ENCODE results near the gene TRIM65. TPM values are rescaled to one million over a fixed set of nuclear protein-coding genes. Genes with fewer than 3 reads are reported as not detected.

Gene TRIM65
- total and polyA plus RNA-seq, 2 of the 13 experiments (the other 11 are each of a cell fraction or from before 2014, with no cell fraction given), result 10.3 to 22.4 TPM

DNA sequence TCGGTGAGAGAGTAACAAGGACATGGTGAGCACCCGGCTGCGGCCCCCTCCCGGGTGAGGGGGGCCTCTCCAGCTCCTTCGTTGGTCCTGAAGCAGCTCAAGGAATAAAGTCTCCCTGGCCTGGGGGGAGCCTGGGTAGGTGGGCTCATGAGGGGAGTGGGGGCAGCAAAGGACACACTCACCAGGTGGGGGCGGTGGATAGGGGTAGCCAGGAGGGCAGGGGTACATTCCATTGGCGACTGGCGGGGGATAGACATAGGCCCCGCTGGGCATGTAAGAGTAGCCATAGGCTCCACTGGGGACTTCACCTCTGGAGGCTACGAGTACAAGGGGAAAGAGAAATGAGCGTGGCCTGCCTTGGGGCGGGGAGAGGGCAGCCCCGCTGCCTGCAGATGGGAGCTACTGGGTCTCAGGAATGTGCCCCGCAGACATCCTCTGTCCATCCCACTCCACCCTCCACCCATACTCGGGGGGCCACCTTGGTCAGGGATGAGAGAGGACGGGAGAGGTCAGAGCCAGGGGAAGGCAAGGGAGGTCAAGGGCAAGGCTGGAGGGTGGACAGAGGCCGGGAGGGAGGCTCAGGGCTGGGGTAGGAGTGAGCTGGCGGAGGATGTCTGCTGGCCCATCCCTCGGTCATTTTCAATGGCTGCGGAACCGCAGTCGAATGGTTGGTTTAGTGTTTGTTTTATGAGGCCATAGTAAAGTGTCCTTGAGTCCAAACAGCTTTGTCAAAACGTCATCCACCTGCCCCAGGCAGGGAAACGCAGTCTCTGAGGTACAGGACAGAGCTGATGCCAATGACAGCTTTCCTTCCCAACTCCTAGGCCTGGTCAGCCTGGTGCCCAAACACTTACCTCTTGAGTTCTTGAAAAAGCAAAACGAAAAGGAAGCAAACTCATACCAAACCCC lies 48.9 kb downstream of the TRIM65 start (continued):
- TF ChIP-seq, protein P1, sequence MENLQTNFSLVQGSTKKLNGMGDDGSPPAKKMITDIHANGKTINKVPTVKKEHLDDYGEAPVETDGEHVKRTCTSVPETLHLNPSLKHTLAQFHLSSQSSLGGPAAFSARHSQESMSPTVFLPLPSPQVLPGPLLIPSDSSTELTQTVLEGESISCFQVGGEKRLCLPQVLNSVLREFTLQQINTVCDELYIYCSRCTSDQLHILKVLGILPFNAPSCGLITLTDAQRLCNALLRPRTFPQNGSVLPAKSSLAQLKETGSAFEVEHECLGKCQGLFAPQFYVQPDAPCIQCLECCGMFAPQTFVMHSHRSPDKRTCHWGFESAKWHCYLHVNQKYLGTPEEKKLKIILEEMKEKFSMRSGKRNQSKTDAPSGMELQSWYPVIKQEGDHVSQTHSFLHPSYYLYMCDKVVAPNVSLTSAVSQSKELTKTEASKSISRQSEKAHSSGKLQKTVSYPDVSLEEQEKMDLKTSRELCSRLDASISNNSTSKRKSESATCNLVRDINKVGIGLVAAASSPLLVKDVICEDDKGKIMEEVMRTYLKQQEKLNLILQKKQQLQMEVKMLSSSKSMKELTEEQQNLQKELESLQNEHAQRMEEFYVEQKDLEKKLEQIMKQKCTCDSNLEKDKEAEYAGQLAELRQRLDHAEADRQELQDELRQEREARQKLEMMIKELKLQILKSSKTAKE (CRISPR knock-in tag; IDR thresholded peaks at IDR 0.05; ENCODE audit: borderline replicate concordance), result no peak
- TF ChIP-seq, protein P2, sequence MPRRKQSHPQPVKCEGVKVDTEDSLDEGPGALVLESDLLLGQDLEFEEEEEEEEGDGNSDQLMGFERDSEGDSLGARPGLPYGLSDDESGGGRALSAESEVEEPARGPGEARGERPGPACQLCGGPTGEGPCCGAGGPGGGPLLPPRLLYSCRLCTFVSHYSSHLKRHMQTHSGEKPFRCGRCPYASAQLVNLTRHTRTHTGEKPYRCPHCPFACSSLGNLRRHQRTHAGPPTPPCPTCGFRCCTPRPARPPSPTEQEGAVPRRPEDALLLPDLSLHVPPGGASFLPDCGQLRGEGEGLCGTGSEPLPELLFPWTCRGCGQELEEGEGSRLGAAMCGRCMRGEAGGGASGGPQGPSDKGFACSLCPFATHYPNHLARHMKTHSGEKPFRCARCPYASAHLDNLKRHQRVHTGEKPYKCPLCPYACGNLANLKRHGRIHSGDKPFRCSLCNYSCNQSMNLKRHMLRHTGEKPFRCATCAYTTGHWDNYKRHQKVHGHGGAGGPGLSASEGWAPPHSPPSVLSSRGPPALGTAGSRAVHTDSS (CRISPR knock-in tag; conservative IDR thresholded peaks at IDR 0.05), result no peak
- TF ChIP-seq WIZ (CRISPR knock-in tag; IDR thresholded peaks at IDR 0.05), result no peak
- TF ChIP-seq, protein P3, sequence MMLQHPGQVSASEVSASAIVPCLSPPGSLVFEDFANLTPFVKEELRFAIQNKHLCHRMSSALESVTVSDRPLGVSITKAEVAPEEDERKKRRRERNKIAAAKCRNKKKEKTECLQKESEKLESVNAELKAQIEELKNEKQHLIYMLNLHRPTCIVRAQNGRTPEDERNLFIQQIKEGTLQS (CRISPR knock-in tag; IDR thresholded peaks at IDR 0.05), result no peak
- TF ChIP-seq, protein P4, sequence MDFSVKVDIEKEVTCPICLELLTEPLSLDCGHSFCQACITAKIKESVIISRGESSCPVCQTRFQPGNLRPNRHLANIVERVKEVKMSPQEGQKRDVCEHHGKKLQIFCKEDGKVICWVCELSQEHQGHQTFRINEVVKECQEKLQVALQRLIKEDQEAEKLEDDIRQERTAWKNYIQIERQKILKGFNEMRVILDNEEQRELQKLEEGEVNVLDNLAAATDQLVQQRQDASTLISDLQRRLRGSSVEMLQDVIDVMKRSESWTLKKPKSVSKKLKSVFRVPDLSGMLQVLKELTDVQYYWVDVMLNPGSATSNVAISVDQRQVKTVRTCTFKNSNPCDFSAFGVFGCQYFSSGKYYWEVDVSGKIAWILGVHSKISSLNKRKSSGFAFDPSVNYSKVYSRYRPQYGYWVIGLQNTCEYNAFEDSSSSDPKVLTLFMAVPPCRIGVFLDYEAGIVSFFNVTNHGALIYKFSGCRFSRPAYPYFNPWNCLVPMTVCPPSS (IDR thresholded peaks at IDR 0.05), result no peak
- TF ChIP-seq ZNF274 (CRISPR knock-in tag; IDR thresholded peaks at IDR 0.05), result 0 out of 2 replicates have a peak, but pooled peaks have one; percentile 19
- TF ChIP-seq, protein P5, sequence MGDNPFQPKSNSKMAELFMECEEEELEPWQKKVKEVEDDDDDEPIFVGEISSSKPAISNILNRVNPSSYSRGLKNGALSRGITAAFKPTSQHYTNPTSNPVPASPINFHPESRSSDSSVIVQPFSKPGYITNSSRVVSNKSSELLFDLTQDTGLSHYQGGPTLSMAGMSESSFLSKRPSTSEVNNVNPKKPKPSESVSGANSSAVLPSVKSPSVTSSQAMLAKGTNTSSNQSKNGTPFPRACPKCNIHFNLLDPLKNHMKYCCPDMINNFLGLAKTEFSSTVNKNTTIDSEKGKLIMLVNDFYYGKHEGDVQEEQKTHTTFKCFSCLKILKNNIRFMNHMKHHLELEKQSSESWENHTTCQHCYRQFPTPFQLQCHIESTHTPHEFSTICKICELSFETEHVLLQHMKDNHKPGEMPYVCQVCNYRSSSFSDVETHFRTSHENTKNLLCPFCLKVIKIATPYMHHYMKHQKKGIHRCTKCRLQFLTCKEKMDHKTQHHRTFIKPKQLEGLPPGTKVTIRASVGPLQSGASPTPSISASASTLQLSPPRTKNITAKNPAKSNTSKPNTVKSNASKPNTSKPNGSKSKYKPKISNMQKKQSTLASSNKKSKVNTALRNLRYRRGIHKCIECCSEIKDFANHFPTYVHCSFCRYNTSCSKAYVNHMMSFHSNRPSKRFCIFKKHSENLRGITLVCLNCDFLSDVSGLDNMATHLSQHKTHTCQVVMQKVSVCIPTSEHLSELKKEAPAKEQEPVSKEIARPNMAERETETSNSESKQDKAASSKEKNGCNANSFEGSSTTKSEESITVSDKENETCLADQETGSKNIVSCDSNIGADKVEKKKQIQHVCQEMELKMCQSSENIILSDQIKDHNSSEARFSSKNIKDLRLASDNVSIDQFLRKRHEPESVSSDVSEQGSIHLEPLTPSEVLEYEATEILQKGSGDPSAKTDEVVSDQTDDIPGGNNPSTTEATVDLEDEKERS (CRISPR knock-in tag; IDR thresholded peaks at IDR 0.05), result no peak; the same call in 1 of the 2 replicates
- no peak for TF ChIP-seq MIER3 (CRISPR knock-in tag; IDR thresholded peaks at IDR 0.05; ENCODE audit: borderline replicate concordance)
- TF ChIP-seq KLF16 (CRISPR knock-in tag; IDR thresholded peaks at IDR 0.05), result no peak
- TF ChIP-seq TEAD2 (CRISPR knock-in tag; IDR thresholded peaks at IDR 0.05), result no peak
- no peak for TF ChIP-seq ZNF225 (CRISPR knock-in tag; IDR thresholded peaks at IDR 0.05)
- TF ChIP-seq, protein P6, sequence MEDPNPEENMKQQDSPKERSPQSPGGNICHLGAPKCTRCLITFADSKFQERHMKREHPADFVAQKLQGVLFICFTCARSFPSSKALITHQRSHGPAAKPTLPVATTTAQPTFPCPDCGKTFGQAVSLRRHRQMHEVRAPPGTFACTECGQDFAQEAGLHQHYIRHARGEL (CRISPR knock-in tag; IDR thresholded peaks at IDR 0.05), result no peak
- no peak for TF ChIP-seq SUZ12 (IDR thresholded peaks at IDR 0.05; ENCODE audit: low read depth, low read length)
- no peak for TF ChIP-seq ZEB1 (IDR thresholded peaks at IDR 0.05; ENCODE audit: insufficient replicate concordance, low read depth)
- TF ChIP-seq, protein P7, sequence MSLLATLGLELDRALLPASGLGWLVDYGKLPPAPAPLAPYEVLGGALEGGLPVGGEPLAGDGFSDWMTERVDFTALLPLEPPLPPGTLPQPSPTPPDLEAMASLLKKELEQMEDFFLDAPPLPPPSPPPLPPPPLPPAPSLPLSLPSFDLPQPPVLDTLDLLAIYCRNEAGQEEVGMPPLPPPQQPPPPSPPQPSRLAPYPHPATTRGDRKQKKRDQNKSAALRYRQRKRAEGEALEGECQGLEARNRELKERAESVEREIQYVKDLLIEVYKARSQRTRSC (CRISPR knock-in tag; IDR thresholded peaks at IDR 0.05; ENCODE audit: low read depth), result no peak
- TF ChIP-seq, protein P8, sequence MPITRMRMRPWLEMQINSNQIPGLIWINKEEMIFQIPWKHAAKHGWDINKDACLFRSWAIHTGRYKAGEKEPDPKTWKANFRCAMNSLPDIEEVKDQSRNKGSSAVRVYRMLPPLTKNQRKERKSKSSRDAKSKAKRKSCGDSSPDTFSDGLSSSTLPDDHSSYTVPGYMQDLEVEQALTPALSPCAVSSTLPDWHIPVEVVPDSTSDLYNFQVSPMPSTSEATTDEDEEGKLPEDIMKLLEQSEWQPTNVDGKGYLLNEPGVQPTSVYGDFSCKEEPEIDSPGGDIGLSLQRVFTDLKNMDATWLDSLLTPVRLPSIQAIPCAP (CRISPR knock-in tag; IDR thresholded peaks at IDR 0.05; ENCODE audit: low read depth), result no peak

Measured in HepG2 (cell line).